ENCODE data around the gene LGALS7B. TPM values are rescaled to one million over a fixed set of nuclear protein-coding genes. Genes with fewer than 3 reads are reported as not detected.
"Not testable (repeated sequence)": the region's sequence is repeated elsewhere in the genome, so short reads cannot be mapped to it uniquely, and the experiment has no call there.

LGALS7B gene
- total RNA-seq, 1 donor from 2014 or later, result not detected

DNA sequence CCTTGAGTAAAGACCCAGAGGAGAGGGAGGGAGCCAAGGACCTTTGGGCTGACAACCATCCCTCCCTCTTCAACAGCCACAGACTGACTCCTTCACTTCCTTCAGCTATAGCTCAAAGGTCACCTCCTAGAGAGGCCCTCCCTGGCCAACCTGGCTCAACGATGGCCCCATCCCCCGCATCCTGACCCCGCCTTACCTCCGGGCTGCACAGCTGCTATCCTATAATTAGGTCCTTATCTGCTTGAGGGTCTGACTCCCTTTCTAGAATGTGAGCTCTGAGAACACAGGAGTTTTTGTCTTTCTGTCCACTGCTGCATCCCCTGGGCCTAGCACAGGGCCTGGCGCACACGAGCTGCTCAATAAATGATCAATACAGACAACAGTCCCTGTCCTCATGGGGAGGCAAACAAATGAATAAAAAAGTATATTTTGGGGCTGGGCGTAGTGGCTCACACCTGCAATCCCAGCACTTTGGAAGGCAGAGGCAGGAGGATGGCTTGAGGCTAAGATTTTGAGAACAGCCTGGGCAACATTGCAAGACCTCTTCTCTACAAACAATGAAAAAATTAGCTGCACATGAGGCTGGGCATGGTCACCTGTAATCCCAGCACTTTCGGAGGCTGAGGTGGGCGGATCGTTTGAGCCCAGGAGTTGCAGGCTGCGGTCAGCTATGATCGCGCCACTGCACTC, 30.4 kb downstream of the LGALS7B start:
- no peak for DNase-seq (ENCODE audit: low spot score)

DNA sequence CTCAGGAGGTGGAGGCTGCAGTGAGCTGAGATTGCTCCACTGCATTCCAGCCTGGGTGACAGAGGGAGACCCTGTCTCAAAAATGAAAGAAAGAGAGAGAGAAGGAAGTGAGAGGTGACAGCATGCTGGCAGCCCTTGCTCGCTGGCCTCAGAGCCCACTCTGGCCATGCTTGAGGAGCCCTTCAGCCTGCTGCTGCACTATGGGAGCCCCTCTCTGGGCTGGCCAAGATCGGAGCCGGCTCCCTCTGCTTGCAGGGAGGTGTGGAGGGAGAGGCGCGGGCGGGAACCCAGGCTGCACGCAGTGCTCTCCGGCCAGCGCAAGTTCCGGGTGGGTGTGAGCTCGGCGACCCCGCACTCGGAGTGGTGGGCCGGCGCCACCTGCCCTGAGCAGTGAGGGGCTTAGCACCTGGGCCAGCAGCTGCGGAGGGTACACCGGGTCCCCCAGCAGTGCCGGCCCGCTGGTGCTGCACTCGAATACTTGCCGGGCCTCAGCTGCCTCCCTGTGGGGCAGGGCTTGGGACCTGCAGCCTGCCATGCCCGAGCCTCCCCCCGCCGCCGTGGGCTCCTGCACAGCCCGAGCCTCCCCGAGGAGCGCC, 32.3 kb downstream of the LGALS7B start:
- DNase-seq (ENCODE audit: low spot score), result not testable (repeated sequence)

DNA sequence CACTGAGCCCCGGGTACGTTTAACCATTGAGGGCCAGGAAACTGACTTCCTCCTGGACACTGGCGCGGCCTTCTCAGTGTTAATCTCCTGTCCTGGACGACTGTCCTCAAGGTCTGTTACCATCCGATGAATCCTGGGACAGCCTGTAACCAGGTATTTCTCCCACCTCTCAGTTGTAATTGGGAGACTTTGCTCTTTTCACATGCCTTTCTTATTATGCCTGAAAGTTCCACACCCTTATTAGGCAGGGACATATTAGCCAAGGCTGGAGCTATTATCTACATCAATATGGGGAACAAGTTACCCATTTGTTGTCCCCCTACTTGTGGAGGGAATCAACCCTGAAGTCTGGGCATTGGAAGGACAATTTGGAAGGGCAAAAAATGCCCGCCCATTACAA, 36.9 kb downstream of the LGALS7B start:
- DNase-seq (ENCODE audit: low spot score), result not testable (repeated sequence)

DNA sequence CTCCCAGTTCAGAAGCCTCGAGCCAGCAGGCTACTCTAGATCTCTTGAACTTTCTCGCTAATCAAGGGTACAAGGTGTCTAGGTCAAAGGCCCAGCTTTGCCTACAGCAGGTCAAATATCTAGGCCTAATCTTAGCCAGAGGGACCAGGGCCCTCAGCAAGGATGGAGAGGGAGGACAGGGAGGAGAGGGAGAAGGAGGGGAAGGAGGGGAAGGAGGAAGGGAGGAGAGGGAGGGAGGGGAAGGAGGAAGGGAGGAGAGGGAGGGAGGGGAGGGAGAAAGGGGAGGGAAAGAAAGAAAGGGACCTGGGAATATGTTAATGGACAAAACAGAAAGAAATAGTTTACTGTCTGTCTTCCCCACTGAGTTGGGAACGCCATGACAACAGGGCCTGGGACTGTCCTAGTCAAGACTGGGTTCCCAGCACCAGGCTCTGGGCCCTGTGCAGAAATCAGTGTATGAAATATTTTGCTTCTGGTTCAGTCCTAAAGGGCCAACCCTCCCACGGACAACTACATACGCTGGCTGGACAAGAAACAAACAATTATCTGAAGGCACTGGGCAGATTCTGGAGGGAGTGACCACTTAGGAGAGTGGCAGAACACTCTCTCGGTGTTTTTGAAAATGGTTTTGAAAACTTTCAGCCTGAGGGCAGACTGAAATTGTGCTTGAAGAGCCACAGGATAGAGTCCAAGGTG, 38.0 kb downstream of the LGALS7B start:
- DNase-seq (ENCODE audit: low spot score), result no peak

DNA sequence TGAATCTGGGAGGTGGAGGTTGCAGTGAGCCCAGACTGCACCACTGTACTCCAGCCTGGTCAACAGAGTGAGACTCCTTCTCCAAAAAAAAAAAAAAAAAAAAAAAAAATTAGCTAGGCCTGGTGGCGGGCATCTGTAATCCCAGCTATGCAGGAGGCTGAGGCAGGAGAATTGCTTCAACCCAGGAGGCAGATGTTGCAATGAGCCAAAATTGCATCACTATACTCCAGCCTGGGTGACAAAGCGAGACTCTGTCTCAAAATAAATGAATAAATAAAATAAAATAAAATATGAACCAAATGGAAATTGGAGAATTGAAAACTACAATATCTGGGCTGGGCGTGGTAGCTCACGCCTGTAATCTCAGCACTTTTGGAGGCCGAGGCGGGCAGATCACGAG, 40.2 kb downstream of the LGALS7B start:
- DNase-seq (ENCODE audit: low spot score), result not testable (repeated sequence)

DNA sequence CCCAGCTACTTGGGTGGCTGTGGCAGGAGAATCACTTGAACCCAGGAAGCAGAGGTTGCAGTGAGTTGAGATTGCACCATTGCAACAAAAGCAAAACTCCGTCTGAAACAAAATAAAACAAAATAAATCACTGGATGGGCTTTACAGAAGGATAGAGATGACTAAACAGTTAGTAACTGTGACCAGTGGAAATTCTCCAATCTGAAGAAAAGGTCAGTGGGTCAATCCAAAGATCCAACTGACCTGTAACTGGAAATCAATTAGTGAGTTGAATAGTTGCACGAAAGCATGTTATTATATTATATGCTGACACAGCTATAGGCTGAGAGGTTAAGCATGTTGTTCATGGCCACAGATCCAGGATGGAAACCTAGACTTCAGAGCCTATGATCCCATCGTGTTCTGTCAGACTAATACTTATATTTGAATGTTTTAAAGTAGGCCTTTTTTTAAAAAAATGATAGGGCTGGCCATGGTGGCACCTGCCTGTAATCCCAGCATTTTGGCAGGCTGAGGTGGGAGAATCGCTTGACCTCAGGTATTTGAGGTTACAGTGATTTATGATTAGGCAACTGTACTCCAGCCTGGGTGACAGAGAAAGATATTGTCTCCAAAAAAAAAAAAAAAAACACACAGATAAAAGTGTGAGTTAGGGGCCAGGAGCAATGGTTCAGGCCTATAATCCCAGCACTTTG, 41.2 kb downstream of the LGALS7B start:
- DNase-seq (ENCODE audit: low spot score), result no peak

DNA sequence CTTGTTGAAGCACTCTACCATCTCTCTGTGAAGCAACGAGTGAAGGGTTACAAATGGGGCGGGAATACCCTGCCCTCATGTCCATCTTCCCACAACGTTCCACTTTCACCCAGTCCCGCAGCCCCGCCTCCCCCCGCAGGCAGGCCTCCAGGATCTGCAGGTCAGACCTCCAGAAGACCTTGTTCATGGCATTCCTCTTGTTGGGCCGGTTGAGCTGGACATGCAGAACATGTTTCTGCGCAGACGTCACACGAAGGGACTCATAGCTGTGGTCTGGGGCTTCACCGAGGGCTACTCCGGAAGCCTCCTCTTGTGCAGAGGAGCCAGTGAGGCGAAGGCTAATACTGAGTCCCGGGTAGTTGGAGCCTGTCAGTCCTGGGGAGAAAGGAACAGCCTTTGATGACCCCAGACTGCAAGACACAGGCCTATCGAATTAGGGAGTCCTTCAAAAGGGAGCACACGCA, 42.2 kb downstream of the LGALS7B start:
- DNase-seq (ENCODE audit: low spot score), result peak; percentile 77

DNA sequence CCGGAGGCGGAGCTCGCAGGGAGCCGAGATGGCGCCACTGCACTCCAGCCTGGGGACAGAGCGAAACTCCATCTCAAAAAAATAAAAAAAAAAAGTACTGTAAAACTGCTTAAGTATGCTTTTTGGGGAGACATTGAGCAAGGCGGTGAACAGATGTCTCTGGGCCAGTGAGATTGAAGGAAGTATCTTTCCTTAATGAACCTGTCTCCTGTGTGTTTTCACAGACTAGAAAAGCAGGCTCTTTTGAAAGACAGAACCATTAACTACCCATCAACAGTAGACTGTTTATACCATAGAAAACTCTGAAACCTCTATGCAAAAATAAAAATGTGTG, 44.1 kb downstream of the LGALS7B start:
- no peak for DNase-seq (ENCODE audit: low spot score)

DNA sequence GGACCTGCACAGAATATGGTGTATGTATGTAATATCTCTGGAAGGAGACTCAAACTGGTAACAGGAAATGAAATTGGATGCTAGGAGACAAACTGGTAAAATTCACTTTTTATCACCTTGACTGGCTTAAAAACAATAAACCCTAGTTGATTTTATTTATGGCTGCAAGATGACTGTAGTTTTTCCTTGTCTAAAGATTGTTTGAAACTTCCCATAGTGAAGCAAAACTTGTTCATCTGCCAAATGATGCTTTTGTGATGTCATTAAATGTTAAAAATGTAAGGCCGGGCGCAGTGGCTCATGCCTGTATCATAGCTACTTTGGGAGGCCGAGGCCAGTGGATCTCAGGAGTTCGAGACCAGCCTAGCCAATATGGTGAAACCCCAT, 45.1 kb downstream of the LGALS7B start:
- DNase-seq (ENCODE audit: low spot score), result no peak

DNA sequence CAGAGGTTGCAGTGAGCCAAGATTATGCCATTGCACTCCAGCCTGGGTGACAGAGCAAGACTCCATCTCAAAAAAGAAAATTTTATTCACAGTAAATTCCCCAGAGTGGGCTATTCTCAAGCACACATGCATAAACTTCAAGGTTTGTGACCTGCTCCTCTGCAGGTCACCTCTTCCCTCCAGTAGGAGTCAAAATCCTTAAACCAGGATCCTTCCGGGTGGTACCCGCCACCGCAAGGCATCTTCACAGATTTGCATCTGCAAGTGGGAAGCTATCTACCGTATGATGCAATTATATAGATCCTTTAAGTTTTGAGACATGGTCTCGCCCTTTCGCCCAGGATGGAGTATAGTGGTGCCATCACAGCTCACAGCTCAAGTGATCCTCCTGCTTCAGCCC, 45.6 kb downstream of the LGALS7B start:
- no peak for DNase-seq (ENCODE audit: low spot score)

DNA sequence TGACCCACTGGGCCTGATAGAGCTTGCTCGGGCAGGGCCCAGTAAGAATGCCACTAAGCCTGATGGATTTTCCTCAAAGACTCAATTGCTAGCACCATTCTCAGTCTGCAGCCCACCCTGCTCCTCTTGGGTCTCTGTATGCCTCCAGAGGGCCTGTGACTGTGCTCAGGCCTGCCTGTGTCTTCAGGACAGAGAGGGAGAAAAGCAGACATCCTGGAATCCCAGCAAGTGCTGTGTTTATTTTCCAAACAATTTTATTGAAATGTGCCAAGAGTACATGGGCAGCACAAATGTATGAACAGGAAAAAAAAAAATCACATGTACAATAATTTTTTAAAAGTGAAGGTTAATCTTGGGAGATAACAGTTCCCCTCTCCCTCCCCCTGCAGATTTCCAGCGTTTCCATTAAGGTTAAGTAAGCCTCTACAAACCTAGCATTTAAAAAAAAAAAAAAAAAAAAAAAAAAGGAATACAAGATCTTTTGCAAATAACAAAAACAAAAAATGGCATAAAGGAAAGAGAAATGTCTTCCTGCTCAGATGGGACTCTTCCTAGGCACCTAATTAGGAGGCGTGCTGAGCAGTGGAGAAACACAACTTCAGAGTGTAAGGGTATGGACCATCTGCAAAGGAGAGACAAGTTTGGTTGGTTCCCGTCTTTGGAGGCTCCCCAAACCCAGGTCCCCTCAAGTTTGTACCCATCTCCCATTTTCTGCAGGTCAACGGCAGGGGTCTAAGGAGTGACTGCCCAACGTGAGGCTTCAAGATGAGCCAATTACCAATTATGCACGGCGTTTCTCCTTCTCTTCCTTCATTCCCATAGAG, 47.4 kb downstream of the LGALS7B start:
- no peak for DNase-seq (ENCODE audit: low spot score)

DNA sequence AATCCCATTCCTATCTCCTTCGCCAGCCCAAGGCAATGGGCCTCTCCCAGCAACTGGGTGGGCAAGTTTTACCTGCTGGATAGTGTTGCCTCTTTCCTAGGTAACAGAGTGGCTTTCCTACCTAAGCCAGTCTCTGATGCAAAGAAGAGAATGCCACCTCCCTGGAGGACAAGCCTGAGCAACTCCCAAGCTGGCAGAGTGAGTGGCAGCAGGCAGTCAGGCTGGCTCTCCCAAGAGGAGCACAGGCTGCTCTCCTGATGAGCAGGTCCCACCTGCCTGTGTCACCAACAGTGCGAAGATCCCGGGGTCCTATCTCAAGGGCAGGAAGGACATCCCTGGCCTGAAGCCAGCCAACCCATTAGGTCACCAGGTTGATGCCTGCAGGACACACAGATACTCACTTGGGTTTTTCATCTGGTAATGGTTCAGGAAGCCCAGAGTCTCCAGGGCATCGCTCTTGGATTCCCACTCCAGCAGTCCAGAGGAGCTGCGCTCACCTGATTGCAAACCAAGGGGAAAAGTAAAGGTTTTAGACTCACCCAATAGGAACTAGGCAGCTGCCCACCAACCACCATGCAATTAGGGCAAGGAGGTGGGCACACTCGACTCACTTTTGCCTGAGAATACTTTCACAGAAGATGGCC, 48.1 kb downstream of the LGALS7B start:
- DNase-seq (ENCODE audit: low spot score), result no peak

DNA sequence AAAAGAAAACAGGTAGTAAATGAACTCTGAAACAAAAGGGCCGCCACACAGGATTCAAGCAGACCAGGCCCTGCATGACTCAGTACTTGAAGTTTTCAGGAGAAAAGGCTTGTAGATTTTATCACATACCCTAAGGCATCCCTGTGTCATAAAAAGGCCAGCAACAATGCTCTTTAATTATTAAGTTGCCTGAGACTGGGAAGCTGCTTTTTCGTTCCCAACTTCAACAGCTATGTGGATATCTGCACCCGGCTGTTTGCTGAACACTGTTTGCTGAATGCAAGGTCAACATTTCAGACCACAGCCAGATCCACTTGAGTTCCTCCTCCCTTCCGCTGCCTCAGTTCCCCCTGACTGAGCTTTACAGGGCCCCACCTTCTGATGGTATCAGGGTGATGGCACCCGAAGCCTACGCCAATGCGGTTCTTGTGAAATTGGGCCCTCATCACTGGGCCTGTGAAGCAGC, 48.7 kb downstream of the LGALS7B start:
- no peak for DNase-seq (ENCODE audit: low spot score)

DNA sequence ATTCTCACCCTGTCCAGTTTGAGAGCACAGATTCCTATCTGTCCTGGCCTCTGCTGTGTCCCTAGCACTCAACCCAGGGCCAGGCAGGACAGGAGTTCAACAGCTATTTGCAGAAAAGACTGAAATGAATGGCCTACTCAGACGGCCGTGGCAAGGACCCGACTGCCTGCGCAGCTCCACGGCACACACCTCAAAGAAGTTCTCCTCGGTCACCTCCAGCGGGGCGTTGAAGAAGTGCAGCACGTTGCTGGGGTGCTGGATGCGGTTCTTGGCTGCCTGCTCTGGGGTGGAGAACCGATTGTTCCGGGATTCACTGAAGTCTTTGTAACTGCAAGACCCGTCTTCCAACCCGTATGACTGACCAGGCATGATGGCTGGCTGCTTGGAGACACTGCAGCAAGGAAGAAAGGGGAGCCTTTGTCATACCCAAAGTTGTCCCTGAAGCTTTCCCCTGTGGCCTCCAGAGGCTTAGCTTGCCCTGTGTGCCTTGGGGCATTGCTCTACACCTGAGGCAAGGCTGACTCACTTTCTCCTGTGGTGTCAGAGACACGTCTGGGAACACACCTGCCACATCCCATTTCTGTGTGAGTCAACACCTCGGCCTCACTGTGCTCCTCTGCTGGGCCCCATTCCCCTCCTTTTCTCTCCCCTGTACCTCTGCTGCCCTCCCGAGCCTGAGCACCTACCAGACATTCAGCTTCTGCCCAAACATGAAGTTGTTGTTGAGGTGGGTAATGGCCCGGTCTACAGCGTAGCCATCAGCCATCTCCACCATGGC, 49.4 kb downstream of the LGALS7B start:
- DNase-seq (ENCODE audit: low spot score), result peak; percentile 63

DNA sequence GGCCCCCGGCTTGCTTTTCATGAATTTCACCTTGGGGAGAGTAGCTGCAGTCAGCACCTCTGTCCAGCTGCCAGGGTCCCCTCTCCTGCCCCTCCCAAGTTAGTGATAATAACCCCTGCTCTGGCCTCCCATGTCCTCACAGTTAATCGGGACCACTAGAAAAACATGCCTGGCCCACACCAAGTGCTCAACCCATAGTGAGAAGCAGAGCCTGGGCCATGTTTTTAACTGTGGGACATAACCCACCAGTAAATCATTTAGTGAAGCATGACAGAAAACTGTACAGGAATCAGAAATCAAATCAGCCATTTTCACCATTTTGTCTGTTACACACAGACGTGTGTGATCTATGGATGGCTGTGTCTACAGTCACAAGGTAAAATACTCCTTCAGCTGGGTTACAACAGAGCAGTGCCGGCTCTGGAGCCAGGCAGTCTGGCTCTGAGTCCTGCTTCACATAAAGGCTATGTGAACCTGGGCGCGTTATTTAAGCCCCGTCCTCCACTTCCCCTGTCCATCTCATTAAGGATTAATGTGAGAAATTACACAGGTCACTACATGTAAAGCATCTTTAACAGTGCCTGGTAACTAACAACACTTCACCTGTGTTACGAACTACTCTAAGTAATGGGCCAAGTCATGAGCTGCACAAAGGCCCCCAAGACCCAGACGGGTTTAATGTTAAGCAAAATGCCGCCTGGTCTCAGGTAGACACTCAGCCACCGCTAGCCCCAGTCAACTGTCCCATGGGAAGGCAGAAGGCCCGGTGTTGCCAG, 50.2 kb downstream of the LGALS7B start:
- no peak for DNase-seq (ENCODE audit: low spot score)

DNA sequence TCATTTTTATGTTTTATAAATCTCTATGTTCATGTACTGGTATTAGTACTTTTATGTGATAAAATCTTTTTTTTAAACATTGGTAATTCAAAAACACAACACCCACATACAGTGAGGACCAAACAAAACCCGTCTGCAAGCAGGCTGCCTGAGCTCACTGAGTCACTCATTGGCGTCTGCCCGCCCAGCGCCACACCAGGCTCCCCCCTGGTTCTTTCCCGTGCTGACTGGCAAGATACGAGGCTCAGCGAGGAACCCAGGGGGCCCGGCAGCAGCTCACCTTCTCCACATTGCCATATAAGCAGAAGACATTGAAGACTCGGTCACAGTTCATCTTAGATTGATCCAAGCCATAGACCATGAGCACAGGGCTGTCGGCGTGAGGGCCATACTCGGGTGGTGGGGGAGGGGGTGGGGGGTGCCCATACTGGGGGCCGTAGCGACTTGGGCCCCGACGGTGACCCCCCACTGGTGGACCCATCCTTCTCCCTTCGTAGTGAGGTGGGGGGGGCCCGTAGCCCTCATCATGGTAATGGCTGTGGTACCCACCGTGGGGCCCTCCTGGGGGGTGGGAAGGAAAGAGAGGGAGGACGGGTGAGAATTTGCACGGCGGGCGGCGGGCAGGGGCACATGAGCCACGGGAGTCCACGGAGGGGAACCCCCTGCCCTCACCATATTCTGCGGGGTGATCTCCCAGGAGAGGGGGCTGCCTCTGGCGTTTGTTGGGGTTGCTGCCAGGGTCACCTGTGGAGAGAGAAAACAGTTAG, 51.0 kb downstream of the LGALS7B start:
- DNase-seq (ENCODE audit: low spot score), result no peak

DNA sequence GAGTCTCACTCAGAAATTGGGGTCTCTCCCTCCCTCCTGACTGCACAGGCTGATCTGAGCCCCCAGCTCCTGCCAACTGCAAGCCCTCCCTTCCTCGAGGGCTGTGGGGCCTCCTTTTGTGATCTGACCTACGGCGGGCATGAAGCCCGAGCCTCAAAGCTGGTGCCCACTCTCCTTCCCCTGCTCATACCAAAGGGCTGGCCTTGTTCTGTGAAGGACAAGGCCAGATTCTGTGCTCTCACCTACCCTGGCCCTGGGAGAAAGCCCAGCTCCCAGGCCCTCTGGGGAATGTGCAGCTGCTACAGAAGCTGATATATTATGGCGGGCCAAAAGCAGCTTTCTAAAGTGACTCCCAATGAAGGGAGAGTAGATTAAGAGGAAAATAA, 51.6 kb downstream of the LGALS7B start:
- DNase-seq (ENCODE audit: low spot score), result no peak

Data from ureter (tissue), 1 donor.